BE2C (cell line): ENCODE results near the gene IDUA.

Experiments
- DNase-seq: peaks from one replicate; pipeline ENCODE4 v3.0.0-alpha.2; 2020
- H3K27me3 ChIP-seq: fragments of 250-450 bp; sonication (Bioruptor Pico); 2 replicates; pipeline ENCODE4 v1.5.1; 2020; ENCODE audit warnings: mild to moderate bottlenecking
- H3K36me3 ChIP-seq: fragments of 250-450 bp; sonication (Bioruptor Pico); 2 replicates; pipeline ENCODE4 v1.5.1; 2020; ENCODE audit warnings: mild to moderate bottlenecking
- H3K4me1 ChIP-seq: fragments of 250-450 bp; sonication (Bioruptor Pico); 2 replicates; pipeline ENCODE4 v1.5.1; 2020
- H3K4me3 ChIP-seq: 2 replicates; pipeline ENCODE4 v1.5.1; 2011; ENCODE audit warnings: low read depth, low read length
- H3K9me3 ChIP-seq: fragments of 250-450 bp; sonication (Bioruptor Pico); 2 replicates; pipeline ENCODE4 v1.5.1; 2020
- CTCF ChIP-seq: IDR thresholded peaks from 2 replicates; pipeline ENCODE4 v1.5.1; 2012; ENCODE audit warnings: mild to moderate bottlenecking, low read depth, low read length

The IDUA gene

GRCh38 chr4:948101-948935 is 38.5 kb upstream of the IDUA start:
- Histone ChIP-seq H3K9me3 (no peaks in the 10 kb centered on the region), H3K27me3 (no peaks in the 10 kb centered on the region), H3K4me1 (no peaks in the 10 kb centered on the region), H3K36me3 (peaks cover 2% of the 10 kb centered on the region; the same call in 1 of the 2 replicates), H3K4me3 (no peak overlapping the region)
- TF ChIP-seq CTCF = no peak
- DNase-seq = no peak

- Histone ChIP-seq H3K4me3 (no peak overlapping the region), H3K9me3 (no peaks in the 10 kb centered on the region), H3K36me3 (peaks cover 5% of the 10 kb centered on the region; the same call in 1 of the 2 replicates), H3K27me3 (no peaks in the 10 kb centered on the region), H3K4me1 (no peaks in the 10 kb centered on the region)
- no peak for DNase-seq
- TF ChIP-seq CTCF = no peak
These were observed 37.9 kb upstream of the IDUA start for GRCh38 chr4:948936-949300.

GRCh38 chr4:949656-950055 is 37.2 kb upstream of the IDUA start:
- Histone ChIP-seq H3K36me3 (peaks cover 5% of the 10 kb centered on the region; the same call in 1 of the 2 replicates), H3K4me1 (no peaks in the 10 kb centered on the region), H3K4me3 (no peak overlapping the region), H3K9me3 (no peaks in the 10 kb centered on the region), H3K27me3 (no peaks in the 10 kb centered on the region)
- no peak for TF ChIP-seq CTCF
- DNase-seq = no peak

- peaks cover 5% of the 10 kb centered on the region; the same call in 1 of the 2 replicates for H3K36me3 ChIP-seq
- H3K4me3 ChIP-seq = no peak overlapping the region
- no peaks in the 10 kb centered on the region for H3K4me1 ChIP-seq
- H3K27me3 ChIP-seq = no peaks in the 10 kb centered on the region
- TF ChIP-seq CTCF = no peak
- DNase-seq = no peak
- H3K9me3 ChIP-seq = no peaks in the 10 kb centered on the region
These were observed 36.5 kb upstream of the IDUA start for GRCh38 chr4:950136-951020.

DNA sequence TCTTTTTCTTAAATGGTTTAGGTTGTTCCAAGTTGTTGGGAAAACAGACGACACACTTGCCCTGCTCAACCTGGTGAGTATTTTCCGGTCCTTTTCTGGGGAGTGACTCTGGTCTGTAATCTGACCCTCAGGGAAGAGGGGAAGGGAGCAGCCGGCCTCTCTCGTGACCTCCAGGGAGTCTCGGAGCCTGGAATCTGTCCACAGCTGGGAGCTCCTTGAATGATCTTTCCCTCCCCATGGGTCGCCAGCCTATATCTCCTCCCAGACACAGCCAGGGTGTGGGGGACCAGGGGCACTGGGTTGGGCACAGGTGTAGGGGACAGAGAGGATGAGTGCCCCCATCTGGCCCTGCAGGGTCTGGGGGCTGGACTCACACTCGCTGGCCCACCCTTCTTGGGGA is 35.7 kb upstream of the IDUA start:
- Histone ChIP-seq H3K4me3 (no peak overlapping the region), H3K36me3 (peaks cover 5% of the 10 kb centered on the region; the same call in 1 of the 2 replicates), H3K9me3 (no peaks in the 10 kb centered on the region), H3K27me3 (no peaks in the 10 kb centered on the region), H3K4me1 (no peaks in the 10 kb centered on the region)
- no peak for TF ChIP-seq CTCF
- no peak for DNase-seq
